Endometrium (tissue), 2 donors: Measurements from ENCODE around the gene MAST4.

ENCODE experiments used
- FAIRE-seq: peaks from 2 replicates; lab custom pipeline; 2012; peaks lifted over from hg19 to GRCh38; lab: Jason Lieb, UNC
- donor health status: control.
- donor health status: control.

The MAST4 gene

DNA sequence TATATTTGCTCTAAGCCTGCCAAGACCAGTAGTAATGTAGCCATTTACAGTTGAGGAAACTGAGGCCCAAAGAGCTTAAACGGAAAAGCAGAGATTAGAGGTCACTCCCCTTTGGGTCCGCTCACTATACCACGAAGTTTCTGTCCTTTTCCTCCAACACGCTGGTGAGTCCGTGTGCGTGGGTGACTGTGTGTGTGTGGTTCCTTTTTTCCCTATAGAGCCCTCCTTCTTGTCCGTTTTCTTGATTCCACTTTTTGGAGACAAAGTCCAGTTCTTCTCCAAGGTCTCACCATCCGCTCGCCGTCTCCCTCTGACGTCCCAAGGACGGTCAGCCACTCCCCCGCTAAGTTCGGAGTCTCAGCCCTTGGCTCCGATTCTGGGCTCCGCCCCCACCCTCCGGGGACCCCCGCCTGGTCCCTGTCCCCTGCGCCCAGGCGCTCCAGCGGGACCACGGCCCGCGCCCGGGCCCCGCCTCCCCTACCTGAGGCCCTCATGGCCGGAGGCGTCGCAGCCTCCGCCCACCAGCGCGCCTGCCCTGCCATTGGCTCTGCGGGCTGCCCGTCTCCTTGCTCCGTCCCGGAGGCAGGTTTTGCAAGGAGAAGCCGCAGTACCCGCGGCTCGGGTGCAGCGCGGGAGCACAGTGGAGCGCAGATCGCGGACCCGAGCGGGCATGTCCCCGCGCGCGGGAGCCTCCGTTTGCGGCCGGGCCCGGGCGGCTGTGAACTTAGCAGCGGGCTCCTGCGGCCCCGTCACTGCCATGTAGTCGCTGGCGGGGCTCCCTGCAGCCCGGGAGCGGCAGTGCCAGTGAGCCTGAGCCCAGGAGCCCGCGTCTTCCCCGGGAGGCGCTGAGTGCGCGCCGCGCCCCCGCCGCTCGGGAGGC lies at the start of gene MAST4:
MAST4 (plus strand) TSS at position 638 of the 880 bp plus-strand sequence. CDS start 263 bp downstream, outside the sequence.
- FAIRE-seq: no peak

DNA sequence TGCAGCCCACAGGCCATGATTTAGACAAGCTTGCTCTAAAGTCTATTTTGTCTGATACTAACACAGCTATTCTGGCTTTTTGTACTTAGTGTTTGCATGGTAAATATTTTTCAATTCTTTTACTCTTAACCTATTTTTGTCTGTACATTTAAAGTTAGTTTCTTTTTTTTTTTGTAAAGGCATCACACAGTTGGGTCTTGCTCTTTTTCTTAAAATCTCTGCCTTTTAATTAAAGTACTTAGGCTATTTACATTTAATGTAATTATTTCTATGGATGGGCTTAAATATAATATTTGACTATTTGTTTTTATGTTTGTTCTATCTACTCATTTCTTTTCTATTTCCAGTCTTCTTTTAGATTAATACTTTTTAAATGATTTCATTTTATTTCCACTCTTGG lies 49.7 kb upstream of the MAST4 start:
- peak; percentile 67 for FAIRE-seq

DNA sequence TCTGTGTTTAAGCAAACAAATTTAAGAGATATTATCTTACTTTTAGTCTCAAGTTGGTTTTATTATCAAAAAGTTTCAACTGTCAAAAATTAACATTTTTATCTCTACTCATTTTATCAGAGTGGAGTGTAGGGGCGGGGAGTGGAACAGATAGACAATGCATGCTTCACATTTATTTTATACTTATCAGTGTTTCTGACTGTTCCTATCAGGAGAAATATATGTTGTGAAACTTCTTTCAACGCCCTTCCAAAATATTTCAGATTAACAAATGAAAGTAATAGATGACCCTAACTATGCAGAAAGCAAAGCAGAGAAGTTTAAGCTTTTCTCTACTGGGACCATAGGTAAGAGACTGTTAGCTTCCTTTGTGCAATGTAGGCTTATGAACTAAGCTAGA lies 44.9 kb upstream of the MAST4 start:
- FAIRE-seq: no peak

DNA sequence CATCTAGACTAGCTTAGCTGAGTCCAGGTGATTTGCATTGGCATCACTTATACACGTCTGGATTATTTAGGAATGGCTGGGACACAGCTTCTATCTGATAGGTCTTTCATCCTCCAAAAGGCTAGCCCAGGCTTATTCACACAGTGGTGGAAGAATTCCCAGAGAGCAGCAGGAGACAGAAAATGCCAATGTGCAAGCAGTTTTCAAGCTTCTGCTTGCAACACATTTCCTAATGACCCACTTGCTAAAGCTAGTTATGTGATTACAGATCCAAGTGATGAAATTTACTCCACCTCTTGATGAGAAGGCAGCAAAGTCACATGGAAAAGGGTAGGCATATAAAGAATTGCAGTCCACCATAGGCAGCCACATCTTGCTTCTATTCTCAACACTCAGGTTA lies 44.2 kb upstream of the MAST4 start:
- no peak for FAIRE-seq

DNA sequence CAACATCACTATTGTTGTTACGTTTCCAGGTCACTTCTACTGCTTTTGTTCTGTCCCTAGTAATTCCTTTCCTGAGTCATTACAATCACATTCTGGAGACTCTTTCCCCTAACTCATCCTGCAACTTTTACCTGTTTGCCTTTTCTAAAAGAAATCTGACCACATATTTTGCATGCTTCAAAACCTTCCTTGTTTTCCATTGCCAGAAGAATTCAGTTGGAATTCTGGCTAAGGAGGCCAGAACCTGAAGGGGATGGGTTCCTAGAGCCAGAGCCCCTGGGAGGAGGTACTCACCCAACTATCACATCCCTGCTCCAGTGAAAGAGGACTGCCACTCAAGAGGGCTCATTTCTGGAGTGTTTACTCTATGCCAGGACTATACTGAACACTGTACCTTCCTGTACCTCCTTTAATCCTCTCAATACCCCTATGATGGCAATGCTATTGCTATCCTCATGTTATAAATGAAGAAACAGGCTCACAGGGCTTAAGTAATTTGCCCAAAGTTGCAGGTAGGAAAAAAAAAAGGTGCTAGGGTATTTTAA lies 42.8 kb upstream of the MAST4 start:
- FAIRE-seq: no peak

DNA sequence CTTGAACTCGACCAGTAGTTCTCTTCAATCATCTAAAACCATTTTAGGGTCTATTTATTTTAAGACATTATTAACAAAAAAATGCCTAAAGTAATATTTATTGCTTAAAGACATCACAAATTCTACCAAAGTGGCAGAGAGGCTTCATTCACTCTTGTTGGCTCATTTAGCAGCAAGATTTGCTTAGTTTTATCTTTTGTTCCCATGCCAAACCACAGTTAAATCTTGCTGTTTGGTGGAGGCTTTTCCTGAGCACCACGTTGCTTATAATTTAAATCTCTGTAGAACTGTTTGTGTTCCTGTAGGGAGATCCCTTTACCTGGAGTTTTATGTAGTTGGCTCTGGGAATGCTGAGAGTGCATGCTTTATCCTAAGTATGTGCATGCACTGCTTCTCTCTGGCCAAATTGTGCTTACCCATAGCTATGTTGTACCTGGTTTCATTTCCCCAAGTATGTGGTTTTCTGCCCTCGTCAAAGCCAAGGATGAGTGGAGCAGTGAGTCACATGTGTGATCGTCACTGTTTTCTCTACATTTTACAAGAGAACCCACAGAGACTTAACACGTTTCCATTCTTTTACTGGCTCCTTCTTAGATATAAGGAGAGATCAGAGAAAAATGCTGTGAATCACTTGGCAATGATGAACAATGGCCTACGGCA lies 42.1 kb upstream of the MAST4 start:
- no peak for FAIRE-seq

DNA sequence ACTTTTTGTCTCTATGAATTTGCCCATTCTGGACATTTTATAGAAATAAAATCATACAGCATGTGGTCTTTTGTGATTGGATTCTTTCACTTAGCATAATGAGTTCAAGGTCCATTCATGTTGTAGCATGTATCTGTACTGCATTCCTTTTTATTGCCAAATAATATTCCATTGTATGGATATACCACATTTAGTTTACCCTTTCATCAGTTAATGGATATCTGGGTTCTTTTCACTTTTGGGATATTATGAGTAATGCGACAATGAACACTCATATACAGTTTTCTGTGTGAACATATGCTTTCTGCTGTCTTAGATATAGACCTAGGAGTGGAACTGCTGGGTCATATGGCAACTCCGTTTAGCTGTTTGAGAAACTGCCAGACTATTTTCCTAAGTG lies 41.3 kb upstream of the MAST4 start:
- no peak for FAIRE-seq

DNA sequence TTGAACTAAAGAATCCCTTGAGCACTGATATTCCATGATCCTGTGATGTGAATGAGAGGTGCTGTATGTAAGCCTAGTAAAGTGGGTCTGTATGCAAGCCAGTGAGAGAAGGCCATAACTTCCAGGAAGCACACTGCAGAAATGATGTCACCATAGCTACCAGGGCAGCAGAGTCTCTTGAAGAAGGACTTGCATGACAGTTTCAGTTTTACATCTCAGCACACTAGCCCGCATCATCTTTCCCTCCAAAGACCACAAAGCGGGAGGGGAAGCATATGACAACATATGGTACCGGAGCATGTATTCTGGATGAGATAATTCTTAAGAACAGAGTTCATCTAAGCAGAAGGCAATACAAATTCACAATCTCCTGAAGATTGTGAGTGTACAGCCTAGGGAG lies 37.6 kb upstream of the MAST4 start:
- no peak for FAIRE-seq

DNA sequence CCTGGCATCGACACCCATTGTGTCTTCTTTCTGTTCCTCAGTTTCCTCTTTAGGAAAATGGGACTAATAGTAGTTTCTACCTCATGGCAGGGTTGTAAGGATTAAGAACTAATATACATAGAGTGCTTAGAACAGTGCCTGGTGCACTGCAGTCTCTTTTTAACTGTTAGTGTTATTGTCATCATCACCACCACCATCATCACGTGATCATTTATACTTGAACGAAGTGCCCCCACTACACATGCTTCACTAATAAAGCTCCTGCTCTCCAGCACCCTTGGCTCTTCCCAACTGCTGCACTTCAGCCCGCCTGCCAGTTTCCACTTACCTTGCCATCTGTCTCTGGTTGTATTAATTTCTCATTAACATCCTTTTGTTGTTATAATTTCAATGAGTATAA lies 35.8 kb upstream of the MAST4 start:
- FAIRE-seq: no peak

DNA sequence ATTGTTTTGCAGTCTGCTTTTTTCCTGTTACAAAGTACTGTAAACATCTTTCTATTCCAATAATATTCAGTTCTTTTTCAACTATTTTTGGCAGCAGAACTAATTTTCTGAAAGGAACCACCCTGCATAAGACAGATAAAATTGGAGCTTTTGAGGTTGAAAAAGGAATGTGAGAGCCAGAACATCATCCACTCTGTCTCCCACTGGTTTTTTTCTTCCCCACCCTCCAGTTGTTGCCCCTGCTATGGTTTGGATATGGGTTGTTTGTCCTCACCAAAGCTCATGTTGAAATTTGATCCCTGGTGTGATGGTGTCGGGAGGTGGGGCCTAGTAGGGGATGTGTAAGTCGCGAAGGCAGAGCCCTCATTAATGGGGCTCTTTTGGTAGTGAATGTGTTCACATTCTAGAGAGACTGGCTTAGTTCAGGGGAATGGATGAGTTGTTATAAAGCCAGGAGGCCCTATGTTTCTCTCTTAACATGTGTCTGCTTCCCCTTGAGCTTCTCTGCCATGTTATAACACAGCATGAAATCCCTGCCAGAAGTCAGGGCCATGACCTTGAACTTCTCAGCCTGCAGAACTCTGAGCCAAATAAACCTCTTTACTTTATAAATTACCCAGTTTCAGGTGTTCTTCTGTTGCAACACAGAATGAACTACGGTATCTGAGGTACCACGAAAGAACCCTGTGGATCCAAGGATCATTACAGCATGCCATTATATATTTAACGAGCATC lies 34.8 kb upstream of the MAST4 start:
- no peak for FAIRE-seq

DNA sequence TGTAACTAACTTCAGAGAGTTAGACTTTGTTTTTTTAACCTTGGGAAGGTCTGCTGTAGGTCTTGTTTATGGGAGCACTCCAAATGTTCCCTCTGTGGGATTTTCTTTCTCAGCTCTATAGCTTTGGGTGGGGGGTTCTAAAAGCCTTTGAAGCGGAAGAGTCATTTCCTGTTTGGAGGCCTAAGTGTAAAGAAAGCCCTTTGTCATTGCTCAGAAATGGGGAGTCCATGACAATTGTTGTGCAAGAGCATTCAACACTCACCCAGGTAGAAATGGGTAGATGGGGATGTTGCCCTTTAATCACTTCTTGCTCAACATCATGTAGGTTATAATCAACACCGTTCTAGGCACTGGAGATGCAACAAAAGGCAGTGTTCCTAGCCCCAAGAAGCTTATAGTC lies 30.3 kb upstream of the MAST4 start:
- FAIRE-seq: no peak

DNA sequence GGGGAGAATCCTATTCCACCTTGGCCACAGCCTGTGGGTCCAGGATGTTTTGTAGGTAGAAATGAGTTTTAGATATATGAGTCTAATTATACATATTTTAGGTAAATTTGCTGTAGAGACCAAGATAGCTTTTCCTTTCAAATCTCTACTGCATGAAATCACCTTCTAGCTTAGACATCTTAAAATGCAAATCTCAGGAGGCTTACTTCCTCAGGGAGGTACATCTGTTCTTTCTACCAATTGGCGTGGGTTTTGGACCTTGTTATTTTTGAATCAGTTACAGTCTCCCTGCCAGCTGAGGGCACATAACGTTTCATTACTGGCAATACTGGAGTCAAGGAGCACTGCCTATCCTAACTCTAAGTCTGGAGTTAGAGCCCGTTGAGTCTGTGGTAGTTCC lies 28.7 kb upstream of the MAST4 start:
- no peak for FAIRE-seq

DNA sequence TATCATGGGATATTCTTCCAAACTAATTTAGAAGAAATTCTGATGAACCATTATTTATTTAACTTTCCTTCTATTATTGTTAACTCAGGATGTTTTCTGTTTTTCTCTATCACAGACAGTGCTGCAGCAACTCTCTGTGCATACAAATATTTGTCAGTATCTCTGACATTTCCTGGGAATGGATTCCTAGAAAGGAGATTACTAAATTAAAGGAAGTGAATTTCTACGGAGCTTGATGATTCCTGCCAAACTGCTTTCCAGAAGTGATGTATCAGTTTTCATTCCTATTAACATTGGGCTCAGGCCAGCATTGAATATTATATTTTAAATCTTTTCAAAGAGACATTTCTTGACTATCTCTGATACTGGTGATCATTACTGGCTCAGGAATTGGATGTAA lies 26.0 kb upstream of the MAST4 start:
- FAIRE-seq: no peak

DNA sequence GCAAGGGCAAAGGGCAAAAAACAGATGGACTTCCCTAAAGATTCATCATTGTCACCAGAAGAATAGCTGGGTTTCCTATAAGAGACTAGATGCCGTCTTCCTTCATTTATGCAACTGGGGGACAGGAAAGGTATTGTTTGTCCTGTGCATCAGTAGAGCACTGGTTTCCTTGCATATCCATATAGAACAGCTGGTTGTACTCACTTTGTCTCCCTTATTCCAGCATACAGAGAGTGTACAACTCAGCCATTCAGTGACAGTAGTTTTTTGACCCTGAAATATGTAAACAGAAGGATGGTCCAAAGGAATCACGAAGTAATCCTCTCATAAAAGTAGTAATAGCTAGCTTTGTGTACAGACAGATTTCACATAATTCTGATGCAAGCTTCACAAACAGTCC lies 22.5 kb upstream of the MAST4 start:
- no peak for FAIRE-seq

DNA sequence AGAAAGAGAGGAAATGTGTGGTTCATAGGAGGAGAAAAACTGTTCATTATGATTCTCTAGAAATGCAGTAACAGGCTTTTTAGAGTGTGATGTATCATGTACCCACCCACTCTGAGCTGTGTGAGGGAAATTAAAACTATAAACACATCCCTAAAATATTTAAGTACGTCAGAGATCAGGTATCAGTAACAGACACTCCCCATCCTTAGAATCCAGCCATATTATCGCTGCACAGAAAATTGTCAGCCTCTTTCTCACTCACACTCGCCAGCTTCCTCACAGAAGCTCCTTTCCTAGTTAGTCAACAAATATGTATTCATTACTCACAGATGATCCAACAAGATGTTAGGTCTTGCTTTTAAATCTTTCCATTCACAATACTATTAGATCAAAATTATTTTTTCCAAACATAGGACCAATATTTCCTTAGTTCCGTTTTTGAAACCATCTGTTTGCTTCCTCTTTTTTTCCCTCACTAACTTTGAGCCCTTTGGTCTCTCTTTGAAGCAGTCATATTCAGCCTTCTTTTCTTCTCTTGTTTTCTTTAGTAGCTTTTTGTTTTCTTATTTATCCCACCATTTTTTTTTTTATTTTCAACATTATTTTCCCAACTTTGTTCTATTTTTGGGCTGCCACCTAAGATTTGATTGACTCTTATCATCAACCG lies 13.6 kb upstream of the MAST4 start:
- no peak for FAIRE-seq

DNA sequence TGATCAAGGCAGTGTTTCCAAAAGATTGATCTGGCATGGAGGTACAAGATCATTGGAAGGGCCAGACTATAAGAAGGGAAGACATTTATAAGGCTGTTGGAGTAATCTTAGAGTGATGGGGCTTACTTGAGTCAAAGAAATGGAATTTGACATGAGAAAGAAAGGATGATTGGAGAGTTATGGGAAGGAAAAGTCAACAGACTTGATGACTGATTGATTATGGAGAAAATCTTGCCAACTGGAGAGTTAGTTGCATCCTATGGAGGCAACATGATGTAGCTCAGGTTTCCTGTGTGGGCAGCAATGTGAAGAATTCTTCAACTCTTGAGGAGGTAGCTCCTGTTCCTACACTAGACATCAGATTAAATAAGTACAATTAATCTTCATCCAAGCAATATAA lies 10.9 kb upstream of the MAST4 start:
- no peak for FAIRE-seq

DNA sequence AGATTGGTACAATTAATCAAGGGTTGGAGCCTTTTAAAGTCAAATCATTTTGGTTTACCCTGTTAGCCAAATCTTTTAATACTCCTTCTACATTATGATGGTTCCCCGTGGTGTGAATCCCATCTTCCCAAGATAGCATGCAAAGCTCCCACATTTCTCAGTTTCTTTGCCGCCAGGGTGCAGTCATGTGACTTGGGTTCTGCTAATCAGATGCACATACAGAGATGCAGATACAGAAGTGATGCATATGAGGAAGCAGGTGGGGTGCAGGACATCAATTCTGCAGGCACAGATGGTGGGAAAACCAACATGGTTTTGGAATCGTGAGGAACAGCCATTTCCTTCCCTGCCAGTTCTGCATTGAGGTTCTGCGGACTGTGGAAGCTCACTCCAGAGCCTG lies 8.4 kb upstream of the MAST4 start:
- FAIRE-seq: no peak

DNA sequence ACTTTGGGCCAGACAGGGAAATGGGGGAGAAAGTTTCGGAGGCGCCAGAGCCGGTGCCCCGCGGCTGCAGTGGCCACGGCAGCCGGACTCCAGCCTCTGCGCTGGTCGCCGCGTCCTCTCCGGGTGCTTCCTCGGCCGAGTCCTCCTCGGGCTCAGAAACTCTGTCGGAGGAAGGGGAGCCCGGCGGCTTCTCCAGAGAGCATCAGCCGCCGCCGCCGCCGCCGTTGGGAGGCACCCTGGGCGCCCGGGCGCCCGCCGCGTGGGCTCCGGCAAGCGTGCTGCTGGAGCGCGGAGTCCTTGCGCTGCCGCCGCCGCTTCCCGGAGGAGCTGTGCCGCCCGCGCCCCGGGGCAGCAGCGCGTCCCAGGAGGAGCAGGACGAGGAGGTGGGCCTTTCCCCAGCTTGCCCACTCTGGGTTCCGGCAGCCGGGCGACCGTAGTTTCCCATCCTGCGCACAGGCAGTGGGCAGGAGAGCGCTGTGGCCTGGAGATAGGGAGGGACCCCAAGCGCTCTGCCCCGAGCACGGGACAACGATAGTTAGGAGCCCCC lies 516 bp downstream of the MAST4 start:
- no peak for FAIRE-seq

DNA sequence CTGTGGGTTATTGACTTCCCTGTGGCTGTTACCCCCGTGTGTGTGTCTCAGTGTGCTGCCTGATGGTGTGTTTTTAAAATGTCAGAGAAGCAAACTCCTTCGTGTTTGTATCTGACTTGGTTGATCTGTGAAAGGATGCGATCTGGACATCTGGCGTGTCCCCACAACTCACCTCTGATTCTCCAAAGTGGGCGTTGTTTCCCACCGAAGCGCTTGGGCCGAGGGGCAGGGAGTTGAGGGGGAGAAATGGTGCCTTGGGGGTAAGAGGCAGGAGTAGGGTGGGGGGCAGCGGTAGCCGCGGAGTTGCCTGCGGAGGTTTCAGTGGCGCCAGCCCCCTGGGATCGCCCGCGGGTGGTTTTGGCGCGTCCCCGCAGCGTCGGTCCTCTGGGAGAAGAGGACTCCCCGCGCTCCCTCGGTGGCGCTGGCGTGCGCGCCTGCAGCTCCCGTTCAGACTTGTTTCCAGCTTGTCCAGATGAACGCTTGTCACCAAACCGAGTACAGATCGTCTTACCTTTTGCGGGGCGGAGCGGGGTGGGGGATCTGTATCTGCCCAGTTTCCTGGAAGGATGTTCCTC lies 1.1 kb downstream of the MAST4 start:
- no peak for FAIRE-seq

DNA sequence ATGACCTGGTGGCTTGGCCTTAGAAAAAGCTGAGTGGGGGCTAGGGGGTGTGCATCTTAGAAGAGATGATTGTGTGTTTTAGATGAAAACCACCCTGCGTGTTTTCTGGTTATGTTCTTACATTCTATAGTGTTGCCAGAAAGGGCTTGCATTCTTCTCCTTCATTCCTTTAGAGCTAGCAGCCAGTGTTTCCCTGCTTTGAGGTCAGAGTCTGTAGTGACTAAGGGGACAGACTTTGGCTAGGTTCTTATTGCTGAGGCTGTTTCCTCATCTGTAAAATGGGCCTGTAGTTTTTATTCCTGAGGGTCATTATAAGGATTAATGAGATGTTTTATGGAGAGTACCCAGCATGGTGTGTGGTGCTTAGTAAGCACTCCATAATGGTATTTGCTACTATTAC lies 6.4 kb downstream of the MAST4 start:
- FAIRE-seq: no peak

DNA sequence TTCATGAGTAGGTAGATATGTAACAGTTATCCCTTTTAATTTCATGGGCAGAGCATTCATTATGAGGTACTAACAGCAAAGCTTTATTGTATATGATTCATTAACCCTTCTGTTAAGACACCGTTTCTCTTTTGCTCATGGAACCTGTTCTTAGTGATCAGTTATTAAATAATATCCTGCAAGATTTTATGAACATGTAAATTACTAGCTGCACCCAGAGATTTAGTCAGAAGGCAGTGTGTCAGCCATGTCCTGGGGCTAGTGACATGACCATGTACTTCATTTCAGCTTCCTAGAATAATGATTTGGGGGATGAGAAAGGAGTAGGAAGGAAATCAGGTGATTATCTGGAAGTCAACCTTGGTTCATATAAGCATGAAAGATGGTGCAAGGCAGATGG lies 7.0 kb downstream of the MAST4 start:
- FAIRE-seq: no peak

DNA sequence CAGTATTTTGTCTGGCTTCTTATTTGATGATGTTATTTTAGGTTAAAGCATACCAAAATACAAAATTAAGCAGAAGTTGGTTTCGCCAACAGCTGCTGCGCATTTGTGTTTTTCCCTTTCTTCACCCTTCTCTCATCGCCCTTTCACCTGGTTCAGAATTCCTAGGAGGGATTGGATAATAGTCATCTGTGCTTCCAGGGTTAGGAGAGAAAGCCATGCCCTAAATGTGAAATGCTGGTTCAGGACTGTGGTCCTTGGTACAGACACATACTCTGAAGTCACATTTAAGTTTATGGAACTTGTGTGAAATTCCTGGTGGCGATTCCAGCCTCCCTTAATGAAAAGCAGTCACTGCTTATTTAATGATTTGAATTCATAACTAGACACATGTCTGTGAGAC lies 7.7 kb downstream of the MAST4 start:
- FAIRE-seq: no peak
